Activated CD8-positive, alpha-beta memory T cell treated with anti-CD3 and anti-CD28 coated beads for 48 hours (primary cell): ENCODE results near the gene SLCO4A1.

ENCODE experiments used
- DNase-seq, 3 experiments: peaks; one replicate each; pipeline ENCODE4 v3.0.0-alpha.2; 2020; ENCODE audit warnings: low read depth in 2 of 3, low spot score in 2 of 3

The SLCO4A1 gene

GRCh38 chr20:62712606-62713005 is 70.3 kb downstream of the SLCO4A1 start:
- no peak for DNase-seq

GRCh38 chr20:62714006-62714405 is 71.7 kb downstream of the SLCO4A1 start:
- no peak for DNase-seq

- no peak for DNase-seq
Observed at GRCh38 chr20:62714799-62715198, 72.5 kb downstream of the SLCO4A1 start.

- DNase-seq: no peak
Observed at GRCh38 chr20:62715201-62715600, 72.9 kb downstream of the SLCO4A1 start.

GRCh38 chr20:62716198-62716940 is 74.1 kb downstream of the SLCO4A1 start:
- no peak for DNase-seq

- DNase-seq: no peak
Observed at GRCh38 chr20:62716941-62717310, 74.6 kb downstream of the SLCO4A1 start.

GRCh38 chr20:62717933-62718332 is 75.6 kb downstream of the SLCO4A1 start:
- DNase-seq: no peak

GRCh38 chr20:62718546-62718945 is 76.2 kb downstream of the SLCO4A1 start:
- no peak for DNase-seq

GRCh38 chr20:62719250-62719935 is 77.1 kb downstream of the SLCO4A1 start:
- DNase-seq: no peak
